CD4-positive, alpha-beta T cell treated with Interleukin-12 subunit alpha and Interleukin-12 subunit beta, for 1 hour (primary cell): ENCODE results near the gene ITGA8.
"Not testable (repeated sequence)": the region's sequence is repeated elsewhere in the genome, so short reads cannot be mapped to it uniquely, and the experiment has no call there.

Experiments used
- DNase-seq: peaks from one replicate; pipeline ENCODE4 v3.0.0-alpha.2; 2020

The ITGA8 gene

GRCh38 chr10:15672469-15672868 lies 47.3 kb downstream of the ITGA8 start:
- no peak for DNase-seq

- DNase-seq, result no peak
These were observed 48.8 kb downstream of the ITGA8 start for GRCh38 chr10:15670880-15671279.

GRCh38 chr10:15661574-15661973 lies 58.1 kb downstream of the ITGA8 start:
- DNase-seq, result no peak

GRCh38 chr10:15660990-15661389 lies 58.7 kb downstream of the ITGA8 start:
- no peak for DNase-seq

- DNase-seq, result no peak
These were observed 61.5 kb downstream of the ITGA8 start for GRCh38 chr10:15658069-15658702.

- DNase-seq, result no peak
These were observed 67.0 kb downstream of the ITGA8 start for GRCh38 chr10:15652757-15653156.

GRCh38 chr10:15652117-15652516 lies 67.6 kb downstream of the ITGA8 start:
- DNase-seq, result no peak

- DNase-seq, result no peak
These were observed 68.5 kb downstream of the ITGA8 start for GRCh38 chr10:15651175-15651574.

GRCh38 chr10:15642095-15642494 lies 77.6 kb downstream of the ITGA8 start:
- no peak for DNase-seq

- no peak for DNase-seq
These were observed 79.1 kb downstream of the ITGA8 start for GRCh38 chr10:15640536-15641085.

GRCh38 chr10:15636446-15636845 lies 83.3 kb downstream of the ITGA8 start:
- DNase-seq, result no peak

- no peak for DNase-seq
These were observed 87.1 kb downstream of the ITGA8 start for GRCh38 chr10:15632456-15633091.

GRCh38 chr10:15631205-15631604 lies 88.5 kb downstream of the ITGA8 start:
- not testable (repeated sequence) for DNase-seq

GRCh38 chr10:15630353-15630752 lies 89.4 kb downstream of the ITGA8 start:
- no peak for DNase-seq

GRCh38 chr10:15627617-15628196 lies 92.0 kb downstream of the ITGA8 start:
- DNase-seq, result no peak

GRCh38 chr10:15626937-15627336 lies 92.8 kb downstream of the ITGA8 start:
- DNase-seq, result no peak

- DNase-seq, result no peak
These were observed 94.5 kb downstream of the ITGA8 start for GRCh38 chr10:15625261-15625660.

GRCh38 chr10:15624401-15625196 lies 95.1 kb downstream of the ITGA8 start:
- no peak for DNase-seq

GRCh38 chr10:15620836-15621515 lies 98.7 kb downstream of the ITGA8 start:
- no peak for DNase-seq

GRCh38 chr10:15620337-15620736 lies 99.4 kb downstream of the ITGA8 start:
- no peak for DNase-seq

- DNase-seq, result no peak
These were observed 110.5 kb downstream of the ITGA8 start for GRCh38 chr10:15609246-15609645.

GRCh38 chr10:15606377-15606776 lies 113.3 kb downstream of the ITGA8 start:
- DNase-seq, result no peak
